H7 (cell line): Measurements from ENCODE around the gene DUSP3. TPM values are rescaled to one million over a fixed set of nuclear protein-coding genes. Genes with fewer than 3 reads are reported as not detected.
A peak's percentile ranks its signal among the peaks of the same experiment; 100 is the strongest.

Experiments
- DNase-seq: peaks from one replicate; pipeline ENCODE4 v3.0.0; 2012
- H3K27me3 ChIP-seq: 2 replicates; pipeline ENCODE4 v1.6.0; 2011; ENCODE audit warnings: mild to moderate bottlenecking, low read length; ENCODE audit not compliant: control insufficient read depth, insufficient read depth
- H3K36me3 ChIP-seq: replicated peaks from 2 replicates; pipeline ENCODE4 v1.5.1; 2011; ENCODE audit warnings: low read length; ENCODE audit not compliant: control insufficient read depth, insufficient read depth
- H3K4me3 ChIP-seq: 2 replicates; pipeline ENCODE4 v1.5.1; 2011; ENCODE audit warnings: low read depth, mild to moderate bottlenecking, control low read depth, low read length, moderate library complexity; ENCODE audit not compliant: insufficient read depth
- total RNA-seq: library from RNA; depleted of rRNA; stranded (reverse); fragments of >200 nt; shearing (Covaris generic); gene quantifications from 2 replicates; pipeline ENCODE4 v1.2.3, GENCODE V29; 2014

The DUSP3 gene
- total RNA-seq, 1 experiment from 2014 or later: 35.5 TPM

DNA sequence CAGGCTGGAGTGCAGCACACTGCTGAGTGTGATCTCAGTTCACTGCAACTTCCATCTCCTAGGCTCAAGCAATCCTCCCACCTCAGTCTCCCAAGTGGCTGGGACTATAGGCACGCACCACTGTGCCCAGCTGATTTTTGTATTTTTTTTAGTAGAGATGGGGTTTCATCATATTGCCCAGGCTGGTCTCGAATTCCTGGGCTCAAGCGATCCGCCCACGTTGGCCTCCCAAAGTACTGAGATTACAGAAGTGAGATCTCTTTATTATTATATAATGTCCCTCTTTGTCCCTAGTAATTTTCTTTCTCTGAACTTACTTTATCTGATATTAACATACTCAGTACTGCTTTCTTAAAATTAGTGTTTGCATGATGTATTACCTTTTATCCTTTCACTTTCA lies 9.8 kb upstream of the DUSP3 start:
- Histone ChIP-seq H3K4me3 (no peak overlapping the region), H3K27me3 (no peaks in the 10 kb centered on the region), H3K36me3 (no peaks in the 10 kb centered on the region)
- DNase-seq: no peak

DNA sequence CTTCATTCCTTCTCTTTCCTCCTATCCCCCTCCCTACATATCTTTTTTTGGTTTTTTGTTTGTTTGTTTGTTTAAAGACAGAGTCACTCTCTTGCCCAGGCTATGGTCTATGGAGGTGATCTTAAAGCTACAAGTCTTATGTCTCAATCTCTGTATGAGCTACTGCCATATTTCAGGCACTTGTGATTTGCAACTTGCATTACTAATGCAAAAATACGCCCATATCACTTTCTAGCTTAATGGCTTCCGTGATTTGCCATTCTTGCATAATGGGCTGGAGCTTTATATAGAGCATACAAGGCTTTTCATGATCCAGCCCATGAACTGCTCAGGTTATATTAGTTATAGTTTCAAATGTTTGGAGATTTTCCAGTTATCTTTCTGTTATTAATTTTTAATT lies 9.0 kb upstream of the DUSP3 start:
- DNase-seq: no peak
- Histone ChIP-seq H3K4me3 (no peak overlapping the region), H3K27me3 (no peaks in the 10 kb centered on the region), H3K36me3 (no peaks in the 10 kb centered on the region)

- DNase-seq: no peak
- Histone ChIP-seq H3K4me3 (no peak overlapping the region), H3K27me3 (peaks cover 1% of the 10 kb centered on the region; the same call in 1 of the 2 replicates), H3K36me3 (no peaks in the 10 kb centered on the region)
Measured at GRCh38 chr17:43784628-43785101, 5.9 kb upstream of the DUSP3 start.

DNA sequence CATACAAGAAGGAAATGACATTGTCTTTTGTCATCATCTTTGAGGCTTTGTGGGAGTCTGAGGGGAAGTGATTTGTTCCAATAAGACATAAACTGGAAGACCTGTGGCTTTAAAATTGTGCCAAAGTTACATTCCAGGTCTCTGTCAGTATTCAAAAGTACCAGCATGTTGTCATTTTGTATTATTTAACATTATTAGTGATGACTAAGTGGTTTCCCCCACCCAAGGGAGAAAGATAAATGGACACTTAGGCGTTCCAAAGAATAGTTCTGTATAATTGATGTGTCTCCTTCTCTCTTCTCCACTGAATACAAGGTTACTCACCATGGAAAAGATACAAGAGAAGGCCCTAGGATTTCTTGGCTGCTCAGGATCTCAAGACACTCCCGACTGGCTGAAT lies 5.3 kb upstream of the DUSP3 start:
- Histone ChIP-seq H3K27me3 (peaks cover 3% of the 10 kb centered on the region; the same call in 1 of the 2 replicates), H3K4me3 (no peak overlapping the region), H3K36me3 (no peaks in the 10 kb centered on the region)
- DNase-seq: no peak

- Histone ChIP-seq H3K27me3 (peaks cover 3% of the 10 kb centered on the region; the same call in 1 of the 2 replicates), H3K4me3 (no peak overlapping the region), H3K36me3 (no peaks in the 10 kb centered on the region)
- DNase-seq: no peak
Measured at GRCh38 chr17:43782913-43783680, 4.3 kb upstream of the DUSP3 start.

DNA sequence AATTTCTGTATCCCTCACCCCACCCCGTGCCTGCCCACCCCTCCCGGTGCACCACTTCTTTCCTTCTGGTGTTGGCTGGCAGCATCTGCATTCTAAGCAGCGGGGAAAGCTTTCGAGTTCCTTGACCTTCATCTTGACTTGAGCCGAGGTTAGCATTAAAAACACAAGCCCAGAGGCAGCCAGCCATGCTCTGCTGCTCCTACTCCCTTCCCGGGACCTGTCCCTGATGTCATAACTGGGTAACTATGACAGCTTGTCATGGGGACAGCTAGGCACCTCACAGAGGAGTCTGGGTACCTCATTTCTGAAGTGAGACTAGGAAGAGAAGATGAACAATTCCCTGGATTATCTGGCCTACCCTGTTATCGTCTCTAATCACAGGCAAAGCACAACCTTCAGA lies 1.4 kb upstream of the DUSP3 start, which contains the start of gene CFAP97D1:
Gene CFAP97D1 (plus strand): TSS at position 301 of the 400 bp plus-strand sequence. CDS start 28 bp downstream, at position 329.
- peaks cover 3% of the 10 kb centered on the region; the same call in 1 of the 2 replicates for H3K27me3 ChIP-seq

GRCh38 chr17:43779145-43780125 lies 658 bp upstream of the DUSP3 start:
- DNase-seq: no peak
- peak overlapping the region; percentile 84 for H3K4me3 ChIP-seq
- H3K27me3 ChIP-seq: peaks cover 3% of the 10 kb centered on the region; the same call in 1 of the 2 replicates
- peaks cover 8% of the 10 kb centered on the region for H3K36me3 ChIP-seq

More for the DNA sequence above, 1.4 kb upstream of the DUSP3 start, which contains the start of gene CFAP97D1:
- DNase-seq: no peak
- Histone ChIP-seq H3K4me3 (peak within 1 kb of the TSS; percentile 84), H3K36me3 (peaks cover 3% of the 10 kb centered on the region)

- peaks cover 1% of the 10 kb centered on the region; the same call in 1 of the 2 replicates for H3K27me3 ChIP-seq
- peaks cover 23% of the 10 kb centered on the region for H3K36me3 ChIP-seq
- no peak overlapping the region for H3K4me3 ChIP-seq
- DNase-seq: no peak
Measured at GRCh38 chr17:43774304-43775250, 4.2 kb downstream of the DUSP3 start.

GRCh38 chr17:43772877-43773648 lies 5.7 kb downstream of the DUSP3 start:
- H3K36me3 ChIP-seq: peaks cover 27% of the 10 kb centered on the region

DNA sequence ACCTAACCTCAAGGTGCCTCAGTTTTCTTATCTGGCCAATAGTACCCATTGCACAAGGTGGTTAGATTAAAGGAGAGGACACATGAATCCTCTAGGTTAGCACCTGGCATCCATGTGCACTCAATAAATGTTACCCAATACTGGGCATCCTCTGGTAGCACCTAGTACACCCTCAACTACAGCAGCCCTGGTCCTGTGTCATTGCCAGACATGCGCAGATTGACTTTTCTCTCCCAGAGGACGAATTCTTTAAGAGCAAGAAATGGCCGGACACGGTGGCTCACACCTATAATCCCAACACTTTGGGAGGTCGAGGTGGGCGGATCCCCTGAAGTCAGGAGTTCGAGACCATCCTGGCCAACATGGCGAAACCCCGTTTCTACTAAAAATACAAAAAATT lies 7.3 kb downstream of the DUSP3 start:
- no peak for DNase-seq
- Histone ChIP-seq H3K36me3 (peaks cover 26% of the 10 kb centered on the region), H3K27me3 (no peaks in the 10 kb centered on the region), H3K4me3 (no peak overlapping the region)

More at GRCh38 chr17:43772877-43773648, 5.7 kb downstream of the DUSP3 start:
- no peak overlapping the region for H3K4me3 ChIP-seq
- H3K27me3 ChIP-seq: no peaks in the 10 kb centered on the region
- no peak for DNase-seq

DNA sequence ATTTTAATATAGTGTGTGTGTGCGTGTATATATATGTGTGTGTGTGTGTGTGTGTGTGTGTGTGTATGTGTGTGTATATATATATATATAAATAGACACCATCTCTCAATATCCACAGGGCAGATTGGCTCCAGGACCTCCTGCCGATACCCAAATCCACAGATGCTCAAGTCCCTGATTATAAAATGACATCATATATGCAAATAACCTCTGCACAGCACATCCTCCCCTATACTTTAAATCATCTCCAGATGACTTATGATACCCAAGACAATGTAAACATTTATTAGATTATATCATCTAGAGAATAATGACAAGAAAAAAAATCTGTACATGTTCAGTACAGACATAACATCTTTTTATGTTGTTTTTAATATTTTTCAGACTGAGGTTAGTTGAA lies 7.8 kb downstream of the DUSP3 start:
- Histone ChIP-seq H3K36me3 (peaks cover 26% of the 10 kb centered on the region), H3K27me3 (no peaks in the 10 kb centered on the region), H3K4me3 (no peak overlapping the region)
- no peak for DNase-seq

- Histone ChIP-seq H3K4me3 (no peak overlapping the region), H3K27me3 (no peaks in the 10 kb centered on the region), H3K36me3 (peaks cover 23% of the 10 kb centered on the region)
- DNase-seq: no peak
Measured at GRCh38 chr17:43769859-43770258, 8.9 kb downstream of the DUSP3 start.

- DNase-seq: no peak
- Histone ChIP-seq H3K36me3 (peaks cover 20% of the 10 kb centered on the region), H3K4me3 (no peak overlapping the region), H3K27me3 (no peaks in the 10 kb centered on the region)
Measured at GRCh38 chr17:43769426-43769825, 9.4 kb downstream of the DUSP3 start.
